Measurements from ENCODE around the gene HHAT. TPM values are rescaled to one million over a fixed set of nuclear protein-coding genes. Genes with fewer than 3 reads are reported as not detected.

The HHAT gene
- total RNA-seq, 2 experiments from 2014 or later = 0.76 to 1.3 TPM

GRCh38 chr1:210440081-210440480 lies 111.4 kb downstream of the HHAT start:
- no peak for DNase-seq
- H3K27ac Mint-ChIP-seq = no peak overlapping the region
- CTCF ChIA-PET = no interaction called here
- no peaks in the 10 kb centered on the region for H3K4me1 Mint-ChIP-seq
- no peaks in the 10 kb centered on the region for H3K9me3 Mint-ChIP-seq
- H3K27me3 Mint-ChIP-seq = no peaks in the 10 kb centered on the region
- H3K36me3 Mint-ChIP-seq (ENCODE audit: low read depth) = no peaks in the 10 kb centered on the region
- POLR2A ChIA-PET = no interaction called here
- no peak overlapping the region for H3K4me3 Mint-ChIP-seq

DNA sequence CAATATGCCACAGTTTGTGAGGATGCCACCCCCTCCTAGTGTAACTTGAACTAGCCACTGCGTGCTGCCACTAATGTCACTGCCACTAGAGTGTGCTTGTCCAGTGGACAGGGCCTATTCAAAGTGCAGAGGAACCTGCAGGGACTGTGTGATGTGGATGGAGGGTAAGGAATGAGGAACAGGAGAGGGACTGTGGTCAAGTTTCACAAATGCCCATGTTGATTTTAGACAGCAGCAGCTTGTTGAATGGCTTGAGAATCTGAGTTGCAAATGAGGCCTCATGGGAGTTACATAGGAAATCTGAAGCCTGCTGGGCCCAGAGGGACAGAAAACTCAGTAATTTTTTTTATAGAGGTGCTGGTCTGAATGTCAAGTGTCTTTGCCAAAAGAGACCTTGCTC lies 112.3 kb downstream of the HHAT start:
- ChIA-PET CTCF (no interaction called here), POLR2A (no interaction called here)
- H3K4me1 Mint-ChIP-seq = peaks cover 7% of the 10 kb centered on the region
- H3K9me3 Mint-ChIP-seq = no peaks in the 10 kb centered on the region
- H3K36me3 Mint-ChIP-seq (ENCODE audit: low read depth) = no peaks in the 10 kb centered on the region
- H3K27me3 Mint-ChIP-seq = no peaks in the 10 kb centered on the region
- DNase-seq = no peak
- no peak overlapping the region for H3K4me3 Mint-ChIP-seq
- no peak overlapping the region for H3K27ac Mint-ChIP-seq

- ChIA-PET CTCF (interaction anchor here (1.9 to 4.2 kb wide), 2 partner anchors 36 to 689 kb away, joined by 5 to 29 read pairs; partner anchors contain the start of gene KCNH1), POLR2A (no interaction called here)
- DNase-seq = no peak
- H3K4me3 Mint-ChIP-seq = no peak overlapping the region
- H3K9me3 Mint-ChIP-seq = no peaks in the 10 kb centered on the region
- peaks cover 7% of the 10 kb centered on the region for H3K27me3 Mint-ChIP-seq
- peaks cover 19% of the 10 kb centered on the region for H3K4me1 Mint-ChIP-seq
- H3K36me3 Mint-ChIP-seq (ENCODE audit: low read depth) = no peaks in the 10 kb centered on the region
- no peak overlapping the region for H3K27ac Mint-ChIP-seq
These were observed 116.8 kb downstream of the HHAT start for GRCh38 chr1:210445485-210445884.

DNA sequence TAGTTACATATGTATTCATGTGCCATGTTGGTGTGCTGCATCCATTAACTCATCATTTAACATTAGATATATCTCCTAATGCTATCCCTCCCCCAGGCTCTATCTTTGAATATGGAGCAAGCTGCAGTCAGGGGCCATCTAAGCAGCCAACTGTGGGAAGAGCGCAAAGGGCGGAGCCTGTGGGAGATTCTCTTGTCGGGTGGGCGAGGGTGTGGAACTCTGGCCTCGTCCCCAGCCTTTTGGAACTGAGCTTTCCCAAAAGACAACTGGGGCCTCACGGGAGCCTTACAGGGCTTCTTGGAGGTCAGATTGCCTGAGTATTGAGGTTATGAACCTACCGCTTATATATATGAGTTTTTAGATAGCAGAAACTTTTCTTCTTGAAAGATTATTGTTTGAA lies 117.2 kb downstream of the HHAT start:
- Mint-ChIP-seq H3K9me3 (no peaks in the 10 kb centered on the region), H3K27ac (no peak overlapping the region), H3K4me3 (no peak overlapping the region), H3K36me3 (ENCODE audit: low read depth) (no peaks in the 10 kb centered on the region), H3K27me3 (peaks cover 7% of the 10 kb centered on the region), H3K4me1 (peaks cover 19% of the 10 kb centered on the region)
- CTCF ChIA-PET = interaction anchor here (1.1 to 4.2 kb wide), 5 partner anchors 36 to 689 kb away, joined by 5 to 29 read pairs (median 5); partner anchors contain the start of gene KCNH1
- DNase-seq = no peak
- POLR2A ChIA-PET = interaction anchor here (1.0 to 2.3 kb wide), 2 partner anchors 72 to 105 kb away, joined by 4 to 13 read pairs; no protein-coding TSS in a partner anchor

GRCh38 chr1:210446479-210446878 lies 117.8 kb downstream of the HHAT start:
- peak; percentile 85 for DNase-seq
- ChIA-PET POLR2A (interaction anchor here (1.0 to 2.3 kb wide), 2 partner anchors 73 to 106 kb away, joined by 4 to 13 read pairs; no protein-coding TSS in a partner anchor), CTCF (interaction anchor here (0.6 to 4.2 kb wide), 8 partner anchors 10 to 688 kb away, joined by 4 to 29 read pairs (median 5); partner anchors contain the start of gene KCNH1)
- Mint-ChIP-seq H3K9me3 (no peaks in the 10 kb centered on the region), H3K36me3 (ENCODE audit: low read depth) (no peaks in the 10 kb centered on the region), H3K27ac (peak overlapping the region; percentile 27), H3K4me3 (no peak overlapping the region), H3K27me3 (peaks cover 7% of the 10 kb centered on the region), H3K4me1 (peaks cover 19% of the 10 kb centered on the region)

DNA sequence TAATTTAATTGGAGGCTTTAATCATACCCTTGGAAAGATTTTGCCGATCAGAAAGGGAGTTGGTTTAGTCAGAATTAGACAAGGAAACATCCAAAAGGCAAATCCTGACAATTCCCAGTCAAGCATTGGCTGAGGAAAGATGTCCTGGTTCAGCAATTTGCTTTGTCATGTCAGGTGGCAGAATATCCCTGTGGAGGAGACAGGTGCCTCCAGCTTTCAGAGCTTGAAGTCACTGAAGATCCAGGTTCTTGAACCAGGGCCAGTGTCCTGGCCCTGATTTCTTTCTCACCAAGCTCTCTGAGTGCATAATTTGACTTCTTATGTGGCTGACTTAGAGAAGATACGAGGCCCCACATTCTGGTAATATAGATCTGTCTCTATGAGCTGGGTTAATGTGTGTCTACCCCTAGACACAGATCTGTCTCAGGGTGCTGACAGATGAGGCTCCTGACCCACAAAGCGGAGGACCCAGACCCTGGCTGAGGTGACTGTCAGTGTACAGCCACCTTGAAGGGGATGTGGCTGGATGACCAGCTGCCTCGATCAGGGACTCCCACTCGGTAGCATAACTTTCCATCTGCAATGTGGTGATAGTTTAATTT lies 118.9 kb downstream of the HHAT start:
- DNase-seq = no peak
- Mint-ChIP-seq H3K27me3 (peaks cover 10% of the 10 kb centered on the region), H3K27ac (no peak overlapping the region), H3K4me1 (peaks cover 19% of the 10 kb centered on the region), H3K9me3 (no peaks in the 10 kb centered on the region), H3K4me3 (no peak overlapping the region), H3K36me3 (ENCODE audit: low read depth) (no peaks in the 10 kb centered on the region)
- POLR2A ChIA-PET = interaction anchor here (0.6 to 2.3 kb wide), 2 partner anchors 74 to 1742 kb away, joined by 3 to 13 read pairs; no protein-coding TSS in a partner anchor
- CTCF ChIA-PET = interaction anchor here (0.9 to 4.2 kb wide), 12 partner anchors 9 to 690 kb away, joined by 3 to 29 read pairs (median 3); partner anchors contain the start of gene KCNH1

DNA sequence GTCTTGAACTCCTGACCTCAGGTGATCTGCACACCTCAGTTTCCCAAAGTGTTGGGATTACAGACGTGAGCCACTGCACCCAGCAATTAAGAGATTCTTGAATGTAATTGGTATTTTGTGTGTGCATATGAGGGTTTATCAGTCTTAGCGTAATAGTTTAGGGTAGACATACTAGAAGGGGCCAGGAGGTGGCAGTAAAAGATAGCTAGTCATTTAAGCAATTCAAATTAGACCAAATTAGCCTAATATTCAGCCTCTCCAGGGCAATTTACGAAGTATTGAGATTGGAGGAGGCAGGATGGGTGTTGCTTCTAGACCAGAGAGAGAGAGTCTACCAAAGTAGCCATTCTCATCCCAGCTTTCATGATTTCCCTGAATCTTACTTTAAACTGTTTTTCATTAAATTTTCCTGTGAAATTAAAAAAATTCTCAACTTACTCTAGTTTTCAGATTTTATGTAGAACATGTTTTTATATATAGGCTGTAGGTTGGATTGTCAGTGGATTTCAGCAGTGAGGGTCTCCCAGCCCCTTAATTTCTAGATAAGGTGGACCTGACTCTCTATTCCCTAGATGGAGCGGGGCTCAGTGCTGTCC lies 119.7 kb downstream of the HHAT start:
- CTCF ChIA-PET = interaction anchor here (0.6 to 4.2 kb wide), 11 partner anchors 9 to 1250 kb away, joined by 3 to 29 read pairs (median 3); partner anchors contain the start of gene KCNH1
- POLR2A ChIA-PET = interaction anchor here (0.6 to 2.3 kb wide), 2 partner anchors 74 to 1741 kb away, joined by 3 to 13 read pairs; no protein-coding TSS in a partner anchor

DNA sequence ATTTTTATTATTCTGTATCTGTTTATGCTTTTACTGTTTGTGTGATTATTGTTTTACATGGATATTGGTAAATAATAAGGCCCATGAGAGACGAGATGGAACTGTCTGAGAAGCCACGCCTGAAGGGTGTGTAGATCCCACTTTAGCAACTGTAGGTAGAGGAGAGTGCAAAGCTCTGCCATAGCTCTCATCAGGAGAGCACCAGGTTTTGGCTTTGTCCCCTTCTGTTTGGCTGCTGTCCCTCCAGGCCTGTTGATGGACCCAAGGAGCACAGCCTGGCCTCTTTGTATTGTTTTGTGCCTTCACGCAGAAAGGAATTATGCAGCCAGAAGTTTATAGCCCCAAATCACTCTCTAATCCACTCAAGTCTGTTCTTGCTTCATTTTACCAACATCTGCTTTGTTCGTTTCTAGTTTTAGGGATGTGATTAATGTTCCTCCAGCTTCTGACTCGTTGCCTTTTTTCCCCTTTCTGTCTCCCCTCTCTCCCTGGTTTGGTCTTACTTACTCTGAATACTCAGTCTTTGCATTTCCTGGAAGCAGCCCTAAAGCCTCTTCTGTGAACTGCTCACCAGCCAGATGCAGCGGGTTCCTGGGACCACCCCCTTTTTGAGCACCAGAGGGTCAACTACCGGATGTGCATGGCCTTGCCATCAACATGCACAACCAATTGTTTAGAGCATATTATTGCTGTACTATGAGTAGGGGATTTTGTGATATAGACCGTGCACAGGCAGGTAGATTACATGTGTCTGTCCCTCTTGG lies 127.3 kb downstream of the HHAT start:
- Mint-ChIP-seq H3K27me3 (peaks cover 32% of the 10 kb centered on the region), H3K36me3 (ENCODE audit: low read depth) (no peaks in the 10 kb centered on the region), H3K9me3 (no peaks in the 10 kb centered on the region), H3K27ac (no peak overlapping the region), H3K4me3 (no peak overlapping the region), H3K4me1 (peaks cover 13% of the 10 kb centered on the region)
- CTCF ChIA-PET = interaction anchor here (0.9 to 1.4 kb wide), 2 partner anchors 8 to 27 kb away, joined by 3 to 5 read pairs; no protein-coding TSS in a partner anchor
- DNase-seq = peak; percentile 19
- POLR2A ChIA-PET = no interaction called here

More for the DNA sequence above, 119.7 kb downstream of the HHAT start:
- no peaks in the 10 kb centered on the region for H3K36me3 Mint-ChIP-seq (ENCODE audit: low read depth)
- peaks cover 11% of the 10 kb centered on the region for H3K27me3 Mint-ChIP-seq
- peaks cover 19% of the 10 kb centered on the region for H3K4me1 Mint-ChIP-seq
- H3K27ac Mint-ChIP-seq = no peak overlapping the region
- no peak overlapping the region for H3K4me3 Mint-ChIP-seq
- H3K9me3 Mint-ChIP-seq = no peaks in the 10 kb centered on the region
- DNase-seq = no peak

DNA sequence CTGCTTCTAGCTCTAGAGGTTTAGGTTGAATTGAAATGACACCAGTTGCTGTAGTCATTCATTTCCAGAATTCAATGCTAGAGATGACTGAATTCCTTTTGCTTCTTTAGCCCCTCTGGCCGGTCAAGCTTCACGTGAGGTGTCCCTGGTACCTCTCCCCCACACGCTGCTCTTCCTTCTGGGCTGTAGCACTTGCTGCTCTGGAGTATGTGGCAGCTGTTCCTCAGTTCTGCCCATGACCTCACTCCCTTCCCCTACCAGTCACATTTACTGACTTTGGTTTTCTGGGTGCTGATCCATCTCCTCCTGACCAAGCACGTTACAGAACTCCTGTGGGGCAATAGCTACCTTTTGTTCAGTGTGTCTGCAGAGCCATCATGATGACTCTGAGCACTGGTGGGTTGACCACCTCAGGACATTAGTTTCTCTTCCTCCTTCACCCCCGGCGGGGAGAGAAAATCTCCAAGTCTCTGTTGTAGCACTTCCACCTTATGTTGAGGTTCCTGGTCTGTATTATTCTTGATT lies 128.1 kb downstream of the HHAT start:
- no peak for DNase-seq
- POLR2A ChIA-PET = no interaction called here
- CTCF ChIA-PET = interaction anchor here (0.9 to 1.4 kb wide), 2 partner anchors 9 to 28 kb away, joined by 3 to 5 read pairs; no protein-coding TSS in a partner anchor
- H3K36me3 Mint-ChIP-seq (ENCODE audit: low read depth) = no peaks in the 10 kb centered on the region
- H3K4me1 Mint-ChIP-seq = peaks cover 13% of the 10 kb centered on the region
- H3K27ac Mint-ChIP-seq = no peak overlapping the region
- H3K9me3 Mint-ChIP-seq = no peaks in the 10 kb centered on the region
- H3K4me3 Mint-ChIP-seq = no peak overlapping the region
- peaks cover 32% of the 10 kb centered on the region for H3K27me3 Mint-ChIP-seq

DNA sequence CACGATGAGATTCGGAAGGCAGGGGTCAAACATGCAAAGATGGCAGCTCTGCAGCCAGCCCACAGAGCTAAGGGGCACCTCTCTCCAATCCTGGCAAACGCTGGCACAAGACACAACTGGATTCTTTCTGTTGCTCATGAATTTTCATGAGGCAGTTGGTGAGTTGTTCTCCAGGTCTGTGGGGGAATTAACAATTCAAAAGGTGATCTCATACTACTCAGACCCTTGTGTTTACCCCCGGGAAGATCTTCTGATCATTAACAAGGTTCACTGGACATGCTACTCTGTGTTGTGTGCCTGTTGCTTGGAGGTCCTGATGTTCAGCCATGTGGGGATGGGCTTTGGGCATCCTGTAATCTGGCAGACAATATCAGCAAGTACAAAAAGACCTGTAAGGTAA lies 128.9 kb downstream of the HHAT start:
- Mint-ChIP-seq H3K36me3 (ENCODE audit: low read depth) (no peaks in the 10 kb centered on the region), H3K4me1 (peaks cover 13% of the 10 kb centered on the region)
- POLR2A ChIA-PET = no interaction called here

DNA sequence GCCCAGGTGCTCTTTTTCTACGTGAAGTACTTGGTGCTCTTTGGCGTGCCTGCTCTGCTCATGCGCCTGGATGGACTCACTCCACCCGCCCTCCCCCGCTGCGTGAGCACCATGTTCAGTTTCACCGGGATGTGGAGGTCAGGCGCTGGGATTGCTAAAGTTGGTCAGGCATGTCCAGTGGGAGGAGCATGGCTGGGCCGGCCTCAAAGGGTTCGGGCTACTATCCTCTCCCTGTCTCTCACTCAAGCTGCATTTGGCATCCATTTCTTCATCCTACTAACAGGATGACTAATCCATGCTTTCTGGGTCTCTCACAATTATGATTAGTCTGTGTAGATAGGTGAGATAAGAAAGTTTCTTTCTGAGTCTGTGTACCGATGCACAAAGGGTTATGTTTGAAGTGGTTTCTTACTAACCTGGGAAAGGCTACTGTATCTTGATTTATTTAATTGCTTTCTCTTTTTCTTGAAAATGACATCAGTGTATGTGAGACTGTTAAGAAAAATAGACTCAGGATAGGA lies 135.9 kb downstream of the HHAT start:
- H3K36me3 Mint-ChIP-seq (ENCODE audit: low read depth) = no peaks in the 10 kb centered on the region
- peaks cover 42% of the 10 kb centered on the region for H3K27me3 Mint-ChIP-seq
- ChIA-PET POLR2A (no interaction called here), CTCF (no interaction called here)
- no peaks in the 10 kb centered on the region for H3K9me3 Mint-ChIP-seq
- H3K27ac Mint-ChIP-seq = no peak overlapping the region
- DNase-seq = no peak
- H3K4me1 Mint-ChIP-seq = peaks cover 13% of the 10 kb centered on the region
- no peak overlapping the region for H3K4me3 Mint-ChIP-seq

More for the DNA sequence above, 128.9 kb downstream of the HHAT start:
- Mint-ChIP-seq H3K9me3 (no peaks in the 10 kb centered on the region), H3K27ac (no peak overlapping the region), H3K4me3 (no peak overlapping the region), H3K27me3 (peaks cover 36% of the 10 kb centered on the region)
- no peak for DNase-seq
- CTCF ChIA-PET = interaction anchor here (1.4 kb wide), 1 partner anchor 10 kb away, joined by 5 read pairs; no protein-coding TSS in a partner anchor

DNA sequence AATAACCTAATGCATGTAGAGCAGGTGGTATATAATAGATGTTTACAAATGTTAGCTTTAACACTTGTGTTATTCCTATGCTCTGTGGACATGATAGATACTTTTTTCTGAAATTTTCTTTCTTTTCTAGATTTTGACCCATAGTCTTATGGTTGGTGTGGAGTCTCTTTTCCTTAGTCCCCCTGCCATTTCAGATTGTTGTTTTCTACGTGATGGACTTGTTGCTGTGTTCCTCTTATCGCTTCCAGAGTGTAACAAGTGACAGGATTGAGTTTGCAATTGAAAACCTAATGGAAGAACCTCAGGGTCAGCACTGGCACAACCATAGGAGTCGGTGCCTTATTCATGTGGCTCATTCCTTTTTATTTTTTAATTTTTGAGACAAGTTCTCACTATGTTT lies 136.4 kb downstream of the HHAT start:
- Mint-ChIP-seq H3K36me3 (ENCODE audit: low read depth) (no peaks in the 10 kb centered on the region), H3K27ac (no peak overlapping the region), H3K4me1 (peaks cover 13% of the 10 kb centered on the region), H3K27me3 (peaks cover 38% of the 10 kb centered on the region), H3K9me3 (no peaks in the 10 kb centered on the region), H3K4me3 (no peak overlapping the region)
- no peak for DNase-seq
- ChIA-PET CTCF (no interaction called here), POLR2A (no interaction called here)
